GM12874 (cell line): ENCODE measurements around the gene CIP2A.

ENCODE experiments used
- CTCF ChIP-seq: IDR thresholded peaks from 2 replicates; pipeline ENCODE4 v1.5.1; 2011; ENCODE audit warnings: low read depth, mild to moderate bottlenecking, control low read depth, low read length, moderate library complexity; ENCODE audit not compliant: insufficient read depth

The CIP2A gene

GRCh38 chr3:108524537-108524936 is 64.7 kb downstream of the CIP2A start:
- TF ChIP-seq CTCF: no peak

- no peak for TF ChIP-seq CTCF
Observed at GRCh38 chr3:108518895-108519294, 70.3 kb downstream of the CIP2A start.

DNA sequence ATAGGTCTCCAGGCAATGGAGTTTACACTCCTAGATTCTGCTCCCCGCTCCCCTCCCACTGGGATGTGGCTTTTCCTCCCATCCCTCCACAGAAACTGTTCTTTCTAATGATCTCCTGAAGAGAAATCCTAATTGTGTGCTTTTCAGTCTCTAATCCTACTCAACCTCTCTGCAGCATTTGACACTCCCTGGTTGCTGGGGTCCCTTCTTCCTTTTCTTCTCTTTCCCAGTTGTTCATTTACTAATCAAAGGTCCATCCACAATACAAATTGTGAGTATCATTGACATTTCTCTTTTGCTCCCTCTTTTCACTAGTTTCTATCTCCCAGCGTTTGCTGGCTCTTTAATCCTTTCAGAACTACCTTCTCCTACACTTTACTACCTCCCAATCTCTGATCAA is 72.4 kb downstream of the CIP2A start:
- no peak for TF ChIP-seq CTCF

DNA sequence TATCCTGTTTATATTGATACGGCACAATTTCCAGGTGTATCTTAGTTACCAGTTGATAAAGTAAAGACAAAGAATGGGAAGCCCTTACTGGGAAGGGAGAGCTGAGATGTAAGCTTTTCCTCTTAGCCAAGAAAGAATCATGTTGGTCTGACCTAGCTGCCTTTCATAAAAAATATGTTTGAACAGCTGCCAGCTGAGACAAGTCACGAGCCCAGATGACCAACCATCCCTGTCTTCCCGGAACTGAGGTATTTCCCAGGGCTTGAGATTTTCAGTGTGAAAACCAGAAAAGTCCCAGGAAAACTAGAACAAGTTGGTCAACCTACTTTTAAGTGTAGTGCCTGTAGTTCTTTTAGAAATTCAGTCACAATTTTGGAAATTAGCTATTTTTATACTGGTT is 75.3 kb downstream of the CIP2A start:
- TF ChIP-seq CTCF: no peak

DNA sequence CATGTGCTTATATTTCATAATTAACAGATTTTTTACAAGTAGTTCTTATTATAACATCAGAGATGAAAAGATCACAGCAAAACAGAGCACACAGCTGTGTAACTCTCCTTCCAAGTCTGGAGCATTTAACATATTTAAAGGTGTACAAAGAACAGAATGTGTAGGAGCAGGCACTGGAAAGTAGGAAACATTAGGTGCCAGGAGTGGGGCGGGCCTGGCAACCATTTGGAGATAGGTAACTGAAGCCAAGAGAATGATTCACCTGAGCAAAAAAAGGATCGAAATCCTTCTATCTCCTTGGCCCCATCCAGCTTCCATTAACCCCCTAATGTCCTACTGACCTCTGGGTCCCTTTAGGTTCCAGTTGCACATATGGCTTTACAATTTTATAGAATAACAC is 76.6 kb downstream of the CIP2A start:
- TF ChIP-seq CTCF: no peak

DNA sequence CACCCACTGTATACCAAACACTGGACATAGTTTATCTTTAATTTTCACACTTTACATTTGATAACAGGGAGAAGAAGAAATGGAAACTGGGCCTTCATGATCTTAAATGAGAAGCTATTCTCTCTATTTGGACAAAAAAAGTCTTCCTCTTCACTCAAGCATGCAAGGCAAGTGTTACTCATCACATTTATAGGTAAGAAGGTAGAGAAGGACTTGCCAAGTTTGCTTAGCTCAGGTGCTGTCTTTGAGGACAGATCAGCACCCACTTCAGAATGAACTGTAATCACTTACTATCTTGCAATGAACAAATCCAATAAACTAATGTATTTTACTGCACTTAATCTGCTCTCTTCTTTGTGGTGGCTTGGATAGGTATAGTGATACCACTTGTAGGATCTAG is 77.7 kb downstream of the CIP2A start:
- no peak for TF ChIP-seq CTCF

DNA sequence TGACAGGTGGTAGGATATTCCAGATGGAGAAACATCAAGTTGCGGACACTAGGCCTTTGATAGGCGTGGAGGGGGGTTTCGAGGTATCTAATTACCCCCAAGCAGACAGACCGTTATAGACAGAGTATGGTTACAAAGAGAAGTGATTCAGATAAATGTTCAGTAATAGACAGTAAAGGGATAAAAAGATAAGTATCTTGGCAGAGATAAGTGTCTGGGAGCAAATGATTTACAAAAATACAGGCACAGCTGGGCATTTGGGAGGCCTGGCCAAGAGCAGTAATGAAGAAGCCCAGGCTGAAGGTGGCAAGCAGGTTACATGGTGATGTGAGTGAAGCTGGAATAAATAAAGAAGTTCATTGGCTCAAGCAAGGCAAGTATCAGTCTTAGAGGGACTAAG is 78.2 kb downstream of the CIP2A start:
- TF ChIP-seq CTCF: no peak

- no peak for TF ChIP-seq CTCF
Observed at GRCh38 chr3:108510496-108510895, 78.7 kb downstream of the CIP2A start, which contains the start of gene MYH15. TSS of gene MYH15 (minus strand) at chr3:108510596. CDS start at chr3:108510530, 66 bp downstream.
